Iris pigment epithelial cell (primary cell): ENCODE results near the gene DNAJB2.
"Not testable (repeated sequence)": the region's sequence is repeated elsewhere in the genome, so short reads cannot be mapped to it uniquely, and the experiment has no call there.

ENCODE experiments used
- DNase-seq: peaks from one replicate; pipeline ENCODE4 v3.0.0-alpha.2; 2011; ENCODE audit warnings: low read depth

The DNAJB2 gene

DNA sequence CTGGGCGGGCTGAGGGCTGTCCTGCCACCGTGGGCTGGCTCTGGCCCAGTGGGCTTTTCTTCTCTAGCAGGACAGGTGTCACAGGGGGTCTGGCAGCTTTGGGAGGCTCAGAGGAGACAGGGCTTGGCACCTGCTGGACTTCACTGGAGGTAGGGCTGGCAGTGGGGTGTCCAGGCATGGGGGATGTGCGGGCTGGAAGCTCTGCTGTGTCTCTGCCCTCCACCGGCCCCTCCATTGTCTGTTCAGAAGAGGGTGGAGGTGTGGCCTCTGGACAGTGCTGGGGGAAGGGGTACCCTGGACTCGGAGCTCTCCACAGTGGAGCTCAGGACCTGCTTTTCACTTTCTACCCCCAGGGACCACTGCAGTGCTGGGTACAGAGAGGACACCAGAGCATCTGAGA lies 20.9 kb downstream of the DNAJB2 start:
- DNase-seq = no peak

DNA sequence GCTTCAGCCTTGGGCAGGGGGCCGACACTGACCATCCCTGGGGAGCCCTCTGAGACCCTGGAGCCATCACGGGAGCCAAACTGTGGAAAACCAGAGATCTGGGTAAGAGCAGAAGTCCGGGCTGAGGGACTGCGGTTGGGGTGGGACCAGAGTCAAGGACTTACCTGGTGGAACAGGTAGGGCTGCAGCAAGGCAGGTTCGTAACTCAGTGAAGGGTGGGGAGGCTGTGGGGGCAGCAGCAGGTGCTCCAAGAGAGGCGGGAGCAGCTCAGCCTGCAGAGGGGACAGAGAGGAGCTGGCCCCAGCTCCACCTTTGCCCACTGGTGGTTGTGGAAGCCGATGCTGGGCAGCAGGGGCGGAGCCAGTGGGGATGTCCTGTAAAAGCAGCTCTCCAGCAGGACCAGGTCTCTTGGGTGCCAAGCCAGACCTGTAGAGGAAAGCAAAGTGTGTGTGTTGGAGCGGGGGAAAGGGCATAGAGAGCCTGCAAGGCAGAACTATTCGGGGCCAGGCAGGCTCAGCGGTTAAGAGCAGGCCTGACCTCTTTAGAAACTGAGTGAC lies 23.3 kb downstream of the DNAJB2 start:
- DNase-seq = no peak

DNA sequence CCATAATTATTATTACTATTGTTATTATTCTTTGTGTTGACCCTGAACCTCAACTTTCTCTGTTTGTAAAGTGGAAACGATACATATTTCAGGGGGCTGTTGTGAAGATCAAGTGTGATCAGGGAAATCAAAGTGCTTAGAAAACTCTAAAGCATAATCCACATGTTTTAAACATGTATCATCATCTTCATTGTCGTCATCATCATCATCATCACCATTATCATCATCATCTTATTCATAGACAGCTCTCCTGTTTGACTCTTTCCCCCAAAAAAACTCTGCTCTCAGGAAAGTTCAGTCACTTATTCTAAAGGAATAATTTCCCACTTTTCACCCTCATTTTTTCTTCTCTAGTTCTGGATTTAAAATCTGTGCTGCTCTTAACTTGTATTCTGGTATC lies 25.1 kb downstream of the DNAJB2 start:
- DNase-seq = no peak

DNA sequence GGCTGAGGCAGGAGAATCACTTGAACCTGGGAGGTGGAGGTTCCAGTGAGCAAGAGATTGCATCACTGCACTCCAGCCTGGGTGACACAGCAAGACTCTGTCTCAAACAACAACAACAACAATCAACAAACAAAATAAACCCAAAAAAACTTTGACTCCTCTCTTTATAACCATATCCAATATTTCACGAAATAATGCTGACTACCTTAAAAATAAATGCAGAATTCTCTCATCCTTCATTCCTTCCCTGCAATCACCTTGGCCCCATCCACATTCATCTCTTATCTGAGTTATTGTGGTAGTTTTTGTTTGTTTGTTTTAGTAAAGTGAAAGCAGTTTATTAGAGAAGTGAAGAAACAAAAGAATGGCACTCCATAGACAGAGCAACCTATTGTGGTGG lies 26.9 kb downstream of the DNAJB2 start:
- DNase-seq = no peak

- peak; percentile 52 for DNase-seq
Observed at GRCh38 chr2:219308142-219309101, 29.3 kb downstream of the DNAJB2 start.

GRCh38 chr2:219309278-219309677 lies 30.1 kb downstream of the DNAJB2 start, which contains the start of gene PTPRN:
Gene PTPRN (minus strand): TSS chr2:219309401. CDS start chr2:219309332, 69 bp downstream.
- DNase-seq = peak; percentile 27

- not testable (repeated sequence) for DNase-seq
Observed at GRCh38 chr2:219312683-219313263, 33.6 kb downstream of the DNAJB2 start.

- no peak for DNase-seq
Observed at GRCh38 chr2:219314804-219315468, 35.8 kb downstream of the DNAJB2 start.

DNA sequence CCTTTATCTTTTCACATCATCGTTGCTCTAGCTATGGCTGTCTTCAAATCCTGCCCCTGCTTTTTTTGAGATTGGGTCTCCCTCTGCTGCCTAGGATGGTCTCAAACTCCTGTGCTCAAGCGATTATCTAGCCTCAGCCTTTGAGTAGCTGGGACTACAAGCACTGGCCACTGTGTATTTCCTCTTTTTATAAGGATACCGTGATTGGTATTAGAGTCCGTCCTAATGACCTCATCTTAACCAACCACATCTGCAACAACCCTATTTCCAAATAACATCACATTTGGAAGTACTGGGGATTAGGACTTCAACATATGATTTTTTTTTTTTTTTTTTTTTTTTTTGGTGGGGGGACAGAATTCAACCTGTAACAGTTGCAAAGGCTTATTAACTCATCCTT lies 44.3 kb downstream of the DNAJB2 start:
- no peak for DNase-seq

- DNase-seq = no peak
Observed at GRCh38 chr2:219325136-219325535, 46.0 kb downstream of the DNAJB2 start.

GRCh38 chr2:219325657-219326315 lies 46.6 kb downstream of the DNAJB2 start:
- DNase-seq = no peak

DNA sequence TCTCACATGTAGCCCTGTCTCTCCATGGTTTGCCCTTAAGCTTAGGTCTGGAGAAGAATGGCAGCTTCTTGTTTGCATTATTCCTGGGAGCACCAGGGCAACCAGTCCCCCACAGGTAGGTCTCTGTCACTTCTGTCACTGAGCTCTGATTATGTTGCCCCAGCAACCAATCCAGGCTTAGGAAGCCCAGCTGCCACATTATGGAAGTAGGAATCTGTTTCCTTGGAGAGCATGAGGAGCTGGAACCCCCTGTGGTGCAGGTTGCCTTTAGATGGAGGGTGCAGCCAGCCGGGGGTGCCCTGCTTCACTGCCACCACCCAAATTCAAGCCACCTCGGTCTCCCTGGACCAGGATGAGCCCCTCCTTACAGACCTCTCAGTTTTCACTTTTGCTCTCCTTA lies 48.6 kb downstream of the DNAJB2 start:
- no peak for DNase-seq

- DNase-seq = peak; percentile 25
Observed at GRCh38 chr2:219331560-219332213, 52.5 kb downstream of the DNAJB2 start.

DNA sequence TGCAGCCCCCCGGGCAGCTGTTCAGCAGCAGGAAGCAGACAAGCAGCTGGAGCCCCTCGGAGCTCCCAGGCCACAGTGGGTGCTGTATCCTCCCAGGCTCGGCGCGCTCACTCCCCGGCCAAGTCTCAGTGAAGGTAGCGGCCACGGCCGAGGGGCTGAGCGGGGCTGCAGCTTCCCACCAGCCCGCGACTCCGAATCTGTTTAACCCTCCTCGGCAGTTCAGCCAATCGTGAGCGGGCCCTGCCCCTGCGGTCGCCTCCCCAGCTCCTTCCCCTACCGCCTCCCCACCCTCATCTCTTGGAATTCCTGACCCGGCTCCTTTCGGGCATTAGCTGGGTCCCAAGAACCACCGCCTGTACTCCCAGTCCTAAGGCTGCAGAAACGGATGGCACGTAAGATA lies 53.4 kb downstream of the DNAJB2 start, which contains the start of gene RESP18:
Gene RESP18, minus strand, starts transcription at position 203 of the 400 bp plus-strand sequence.
- DNase-seq = no peak

DNA sequence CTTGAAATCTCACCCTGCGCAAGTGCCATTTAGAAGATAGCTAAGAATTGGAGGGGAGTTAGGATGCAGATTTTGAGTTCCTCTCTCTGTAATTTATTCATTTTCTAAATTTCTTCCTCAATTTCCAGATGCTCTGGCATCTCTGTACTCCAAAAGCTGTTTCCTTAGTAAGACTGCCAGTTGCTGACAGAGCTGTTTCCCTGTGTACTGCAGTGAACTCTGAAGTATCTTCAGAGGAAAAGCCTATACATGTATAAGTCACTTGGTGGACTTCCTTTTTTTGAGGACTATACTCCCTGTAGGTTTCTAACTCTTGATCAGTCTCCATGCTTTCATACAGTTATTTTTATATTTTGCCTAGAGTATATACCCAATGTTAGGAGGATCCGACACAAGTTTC lies 54.9 kb downstream of the DNAJB2 start:
- DNase-seq = no peak

- no peak for DNase-seq
Observed at GRCh38 chr2:219335373-219335786, 56.2 kb downstream of the DNAJB2 start.
